Osteoblast (primary cell): ENCODE data around the gene NMT1. TPM values are rescaled to one million over a fixed set of nuclear protein-coding genes. Genes with fewer than 3 reads are reported as not detected.

Experiments used
- DNase-seq: peaks from one replicate; pipeline ENCODE4 v3.0.0; 2011; ENCODE audit warnings: low spot score, mixed read lengths; ENCODE audit not compliant: insufficient read length; ENCODE audit errors: missing footprints
- H2AFZ ChIP-seq: 2 replicates; pipeline ENCODE4 v1.6.0; 2011; ENCODE audit warnings: mild to moderate bottlenecking, low read length
- H3K27ac ChIP-seq: 2 replicates; pipeline ENCODE4 v1.5.1; 2011; ENCODE audit warnings: mild to moderate bottlenecking, low read depth, low read length, moderate library complexity
- H3K27me3 ChIP-seq: 2 replicates; pipeline ENCODE4 v1.6.0; 2012; ENCODE audit warnings: mild to moderate bottlenecking, control low read depth, inconsistent platforms, low read length, moderate library complexity; ENCODE audit not compliant: insufficient read depth
- H3K36me3 ChIP-seq: 2 replicates; pipeline ENCODE4 v1.5.1; 2011; ENCODE audit warnings: mild to moderate bottlenecking, low read length, control low read depth, moderate library complexity; ENCODE audit not compliant: insufficient read depth
- H3K4me1 ChIP-seq: 2 replicates; pipeline ENCODE4 v1.5.1; 2011; ENCODE audit warnings: mild to moderate bottlenecking, low read length, control low read depth, moderate library complexity; ENCODE audit not compliant: insufficient read depth
- H3K4me2 ChIP-seq: 2 replicates; pipeline ENCODE4 v1.6.0; 2011; ENCODE audit warnings: mild to moderate bottlenecking, low read length; ENCODE audit not compliant: insufficient read depth
- H3K4me3 ChIP-seq: fragments of 200-600 bp; sonication (generic); 3 replicates; pipeline ENCODE4 v1.5.1; 2012; ENCODE audit warnings: mild to moderate bottlenecking, low read length, inconsistent platforms; ENCODE audit not compliant: insufficient read depth
- H3K79me2 ChIP-seq: 2 replicates; pipeline ENCODE4 v1.6.0; 2012; ENCODE audit warnings: mild to moderate bottlenecking, low read length, control low read depth, inconsistent platforms; ENCODE audit not compliant: insufficient read depth
- H3K9me3 ChIP-seq: 2 replicates; pipeline ENCODE4 v1.5.1; 2011; ENCODE audit warnings: low read depth, low read length, control low read depth
- H4K20me1 ChIP-seq: 2 replicates; pipeline ENCODE4 v1.6.0; 2012; ENCODE audit warnings: mild to moderate bottlenecking, low read length, control low read depth; ENCODE audit not compliant: insufficient read depth
- total RNA-seq: library from RNA; depleted of rRNA; stranded (reverse); fragments of >200 nt; gene quantifications from 2 replicates; pipeline ENCODE4 v1.2.3, GENCODE V29; 2012
- TF ChIP-seq, protein P1 (sequence below): IDR thresholded peaks from 2 replicates; pipeline ENCODE4 v1.5.1; 2011; ENCODE audit warnings: mild to moderate bottlenecking, low read depth, low read length, moderate library complexity; ENCODE audit errors: extremely low read depth

Gene NMT1
- total RNA-seq, 1 donor, result 51.8 TPM

DNA sequence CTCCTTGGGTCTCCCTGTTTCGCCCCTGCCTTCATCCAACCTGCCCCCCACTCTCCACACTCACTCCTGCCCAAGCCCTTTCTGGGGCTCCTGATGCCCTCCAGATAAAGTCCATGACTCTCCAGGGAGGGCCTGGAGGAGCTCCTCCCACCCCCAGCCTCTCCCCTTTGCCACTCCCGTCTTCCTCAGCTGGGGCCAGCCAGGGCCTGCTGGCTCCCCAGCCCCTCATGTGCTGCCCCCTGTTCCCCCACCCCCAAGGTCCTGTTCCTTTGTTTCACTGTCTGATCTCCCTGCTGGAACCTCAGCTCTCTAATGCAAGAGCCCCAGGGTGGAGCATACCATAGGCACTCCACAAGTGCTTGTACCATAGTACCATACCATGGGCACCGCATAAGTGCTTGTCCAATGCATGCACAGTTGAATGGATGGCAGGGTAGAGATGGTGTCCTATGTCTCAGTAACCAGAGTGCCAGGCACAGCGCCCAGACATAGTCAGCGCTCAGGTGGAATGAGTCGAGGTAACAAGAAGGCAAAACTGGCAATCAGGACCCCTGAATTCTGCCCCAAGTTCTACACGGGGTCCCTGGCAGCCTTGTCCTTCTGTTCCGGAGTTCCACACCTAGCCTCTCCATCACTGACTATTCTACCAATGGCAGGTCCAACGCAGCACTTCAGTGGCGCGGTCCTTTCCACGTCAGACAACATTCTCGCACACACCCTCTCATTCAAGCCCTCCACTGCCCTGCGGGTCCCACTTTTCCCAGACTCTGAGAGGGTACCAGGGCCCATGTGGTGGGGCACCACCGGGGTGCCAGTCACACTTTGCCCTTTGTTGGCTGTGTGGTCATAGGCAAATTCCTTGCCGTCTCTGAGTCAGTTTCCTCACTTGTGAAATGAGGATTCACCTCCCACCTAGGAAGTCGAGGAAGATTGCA is 69.8 kb downstream of the NMT1 start:
- peaks cover 24% of the 10 kb centered on the region for H3K79me2 ChIP-seq
- peak; percentile 53 for DNase-seq
- TF ChIP-seq, protein P1, sequence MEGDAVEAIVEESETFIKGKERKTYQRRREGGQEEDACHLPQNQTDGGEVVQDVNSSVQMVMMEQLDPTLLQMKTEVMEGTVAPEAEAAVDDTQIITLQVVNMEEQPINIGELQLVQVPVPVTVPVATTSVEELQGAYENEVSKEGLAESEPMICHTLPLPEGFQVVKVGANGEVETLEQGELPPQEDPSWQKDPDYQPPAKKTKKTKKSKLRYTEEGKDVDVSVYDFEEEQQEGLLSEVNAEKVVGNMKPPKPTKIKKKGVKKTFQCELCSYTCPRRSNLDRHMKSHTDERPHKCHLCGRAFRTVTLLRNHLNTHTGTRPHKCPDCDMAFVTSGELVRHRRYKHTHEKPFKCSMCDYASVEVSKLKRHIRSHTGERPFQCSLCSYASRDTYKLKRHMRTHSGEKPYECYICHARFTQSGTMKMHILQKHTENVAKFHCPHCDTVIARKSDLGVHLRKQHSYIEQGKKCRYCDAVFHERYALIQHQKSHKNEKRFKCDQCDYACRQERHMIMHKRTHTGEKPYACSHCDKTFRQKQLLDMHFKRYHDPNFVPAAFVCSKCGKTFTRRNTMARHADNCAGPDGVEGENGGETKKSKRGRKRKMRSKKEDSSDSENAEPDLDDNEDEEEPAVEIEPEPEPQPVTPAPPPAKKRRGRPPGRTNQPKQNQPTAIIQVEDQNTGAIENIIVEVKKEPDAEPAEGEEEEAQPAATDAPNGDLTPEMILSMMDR, result no peak
- H3K9me3 ChIP-seq, result no peaks in the 10 kb centered on the region
- H3K27ac ChIP-seq, result no peak overlapping the region
- H2AFZ ChIP-seq, result no peak overlapping the region
- H3K4me3 ChIP-seq, result peak overlapping the region; percentile 93
- peaks cover 26% of the 10 kb centered on the region for H3K4me1 ChIP-seq
- no peaks in the 10 kb centered on the region for H4K20me1 ChIP-seq
- no peaks in the 10 kb centered on the region for H3K36me3 ChIP-seq
- no peaks in the 10 kb centered on the region for H3K27me3 ChIP-seq
- H3K4me2 ChIP-seq, result peak overlapping the region; percentile 87

DNA sequence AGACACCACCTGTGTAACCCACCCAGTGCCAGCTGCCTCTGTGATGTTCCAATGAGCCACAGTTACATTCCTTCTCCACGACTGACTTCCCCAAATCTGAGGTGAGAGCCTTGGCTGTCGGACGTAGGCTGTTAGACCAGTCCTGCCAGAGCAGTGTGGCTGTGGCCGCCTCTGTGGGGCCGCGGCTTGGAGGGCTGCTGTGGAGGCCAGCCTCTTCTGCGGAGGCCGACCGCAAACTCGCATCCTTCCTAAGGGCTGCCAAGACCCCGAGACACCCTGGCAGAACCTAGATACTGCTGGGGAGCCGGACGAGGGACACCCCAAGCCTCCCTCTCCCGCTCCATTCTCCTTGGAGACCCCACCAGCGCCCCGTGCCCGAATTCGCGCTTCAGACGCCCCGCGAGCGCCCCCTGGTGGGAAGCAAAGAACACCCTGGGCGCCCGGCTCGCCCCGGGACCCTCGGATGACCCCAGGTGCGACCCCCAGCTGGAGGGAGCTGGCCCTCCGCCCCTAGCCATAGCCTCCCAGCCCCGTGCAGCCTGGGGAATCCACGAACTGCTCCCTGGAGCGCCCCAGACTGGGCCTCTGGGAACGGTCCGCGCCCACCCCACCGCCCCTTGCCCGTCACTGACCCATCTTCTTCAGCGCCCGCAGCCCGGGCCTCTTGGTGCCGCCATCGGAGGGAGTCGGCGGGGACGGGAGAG is 70.7 kb downstream of the NMT1 start:
- peaks cover 24% of the 10 kb centered on the region for H3K79me2 ChIP-seq
- H3K36me3 ChIP-seq, result no peaks in the 10 kb centered on the region
- H3K9me3 ChIP-seq, result no peaks in the 10 kb centered on the region
- peaks cover 33% of the 10 kb centered on the region for H3K4me1 ChIP-seq
- H4K20me1 ChIP-seq, result no peaks in the 10 kb centered on the region
- H2AFZ ChIP-seq, result peak overlapping the region; percentile 58
- H3K27ac ChIP-seq, result no peak overlapping the region
- peak overlapping the region; percentile 87 for H3K4me2 ChIP-seq
- H3K27me3 ChIP-seq, result no peaks in the 10 kb centered on the region
- TF ChIP-seq, protein P1, result peak; percentile 73
- peak; percentile 92 for DNase-seq
- H3K4me3 ChIP-seq, result peak overlapping the region; percentile 93

DNA sequence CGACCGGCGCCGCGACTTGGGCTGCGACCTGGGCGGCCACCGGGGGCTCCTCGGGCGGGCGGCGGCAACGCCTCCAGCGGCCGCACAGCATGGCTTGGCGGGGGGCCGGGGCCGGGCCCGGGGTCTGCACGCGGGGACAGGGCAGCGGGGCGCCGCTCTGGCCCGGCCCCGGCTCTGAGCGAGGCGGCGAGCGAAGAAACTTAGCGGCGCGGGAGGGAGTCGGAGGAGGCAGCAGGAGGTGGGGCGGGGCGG is 71.1 kb downstream of the NMT1 start, which contains the start of gene PLCD3:
PLCD3 (minus strand) TSS at position 196 of the 252 bp plus-strand sequence; CDS start at position 91, 105 bp downstream.
- Histone ChIP-seq H4K20me1 (no peaks in the 10 kb centered on the region), H3K9me3 (no peaks in the 10 kb centered on the region), H3K4me2 (peak within 1 kb of the TSS; percentile 100), H3K4me1 (peaks cover 33% of the 10 kb centered on the region), H3K79me2 (peaks cover 19% of the 10 kb centered on the region), H3K4me3 (peak within 1 kb of the TSS; percentile 93), H2AFZ (peak within 1 kb of the TSS; percentile 95), H3K27ac (peak within 1 kb of the TSS; percentile 83), H3K36me3 (no peaks in the 10 kb centered on the region), H3K27me3 (no peaks in the 10 kb centered on the region)
- TF ChIP-seq, protein P1, result no peak
- DNase-seq, result no peak
